HG03575 (cell line): ENCODE results near the gene RNF17.
"Not testable (repeated sequence)": the region's sequence is repeated elsewhere in the genome, so short reads cannot be mapped to it uniquely, and the experiment has no call there.

ENCODE experiments used
- ATAC-seq: cut with Tn5 transposase; IDR thresholded peaks from one replicate; pipeline ENCODE4 v1.9.1; 2021; ENCODE audit not compliant: unreplicated experiment, insufficient number of reproducible peaks, low FRiP score; ENCODE audit errors: extremely low read depth

Gene RNF17

DNA sequence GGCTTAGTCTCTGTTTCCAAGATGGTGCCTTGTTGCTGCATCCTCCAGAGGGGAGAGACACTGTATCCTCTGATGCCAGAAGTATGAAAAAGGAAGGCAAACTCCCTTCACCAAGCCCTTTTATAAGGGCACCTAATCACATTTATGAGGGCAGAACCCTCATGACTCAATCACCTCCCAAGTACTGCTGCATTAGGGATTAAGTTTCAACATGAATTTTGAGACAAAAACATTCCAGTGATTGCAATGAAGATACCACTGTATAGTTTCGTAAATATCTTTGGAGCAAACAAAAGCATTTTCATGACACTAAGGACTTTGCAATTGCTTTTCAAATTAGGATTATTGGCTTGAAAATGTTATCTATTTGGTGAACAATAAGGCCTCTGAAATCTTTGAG lies 63.8 kb downstream of the RNF17 start:
- no peak for ATAC-seq

DNA sequence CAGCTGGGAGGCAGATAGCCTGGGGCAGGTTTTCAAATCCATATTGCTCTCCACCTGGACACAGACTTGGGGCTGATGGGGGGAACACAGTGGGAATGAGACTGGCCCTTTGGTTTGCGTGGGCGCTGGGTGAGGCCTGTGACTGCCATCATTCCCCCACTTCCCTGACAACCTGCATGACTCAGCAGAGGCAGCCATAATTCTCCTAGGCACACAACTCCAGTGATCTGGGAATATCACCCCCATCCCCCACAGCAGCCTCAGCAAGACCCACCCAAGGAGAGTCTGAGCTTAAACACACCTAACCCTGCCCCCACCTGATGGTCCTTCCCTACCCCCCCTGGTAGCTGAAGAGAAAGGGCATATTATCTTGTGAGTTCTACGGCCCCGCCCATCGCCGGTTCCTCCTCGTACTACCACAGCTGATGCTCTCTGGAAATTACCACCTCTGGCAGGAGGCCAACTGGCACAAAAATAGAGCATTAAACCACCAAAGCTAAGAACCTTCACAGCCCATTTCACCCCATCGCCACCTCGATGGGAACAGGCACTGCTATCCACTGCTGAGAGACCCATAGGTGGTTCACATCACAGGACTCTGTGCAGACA lies 71.0 kb downstream of the RNF17 start:
- no peak for ATAC-seq

DNA sequence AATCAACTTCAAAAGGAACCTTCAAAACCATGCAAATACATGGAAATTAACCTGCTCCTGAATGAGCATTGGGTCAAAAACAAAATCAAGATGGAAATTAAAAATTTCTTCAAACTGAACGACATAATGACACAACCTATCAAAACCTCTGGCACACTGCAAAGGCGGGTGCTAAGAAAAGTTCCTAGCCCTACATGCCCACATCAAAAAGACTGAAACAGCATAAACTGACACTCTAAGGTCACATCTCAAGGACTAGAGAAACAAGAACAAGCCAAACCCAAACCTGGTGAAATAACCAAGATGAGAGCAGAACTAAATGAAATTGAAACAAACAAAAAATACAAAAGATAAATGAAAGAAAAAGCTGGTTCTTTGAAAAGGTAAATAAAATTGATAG lies 73.6 kb downstream of the RNF17 start:
- ATAC-seq: not testable (repeated sequence)

DNA sequence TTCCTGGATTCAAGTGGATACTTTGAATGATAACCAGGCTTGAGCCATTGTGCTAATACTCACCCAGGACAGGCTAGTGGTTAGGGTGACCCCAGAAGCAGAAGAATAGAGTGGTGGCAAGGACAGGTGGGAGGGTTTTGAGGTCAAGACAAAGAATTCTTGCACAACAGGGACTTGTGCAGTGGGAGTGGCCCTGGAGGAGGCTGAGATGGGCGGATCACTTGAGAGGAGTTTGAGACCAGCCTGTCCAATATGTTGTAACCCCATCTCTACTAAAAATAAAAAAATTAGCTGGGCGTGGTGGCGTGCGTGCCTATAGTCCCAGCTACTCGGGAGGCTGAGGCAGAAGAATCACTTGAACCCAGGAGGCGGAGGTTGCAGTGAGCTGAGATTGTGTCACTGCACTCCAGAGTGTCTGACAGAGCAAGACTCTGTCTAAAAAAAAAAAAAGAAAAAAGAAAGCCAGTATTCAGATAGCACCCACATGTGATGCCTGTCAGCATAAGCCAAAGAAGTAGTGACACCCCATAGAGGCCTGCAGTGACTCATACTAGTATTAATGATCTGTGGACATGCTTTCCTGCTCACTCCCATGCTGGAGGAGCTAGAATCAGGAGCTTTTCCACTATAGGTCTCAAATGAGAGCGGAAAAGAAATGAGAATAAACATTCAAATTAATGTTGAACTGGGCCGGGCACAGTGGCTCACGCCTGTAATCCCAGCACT lies 78.7 kb downstream of the RNF17 start:
- no peak for ATAC-seq

DNA sequence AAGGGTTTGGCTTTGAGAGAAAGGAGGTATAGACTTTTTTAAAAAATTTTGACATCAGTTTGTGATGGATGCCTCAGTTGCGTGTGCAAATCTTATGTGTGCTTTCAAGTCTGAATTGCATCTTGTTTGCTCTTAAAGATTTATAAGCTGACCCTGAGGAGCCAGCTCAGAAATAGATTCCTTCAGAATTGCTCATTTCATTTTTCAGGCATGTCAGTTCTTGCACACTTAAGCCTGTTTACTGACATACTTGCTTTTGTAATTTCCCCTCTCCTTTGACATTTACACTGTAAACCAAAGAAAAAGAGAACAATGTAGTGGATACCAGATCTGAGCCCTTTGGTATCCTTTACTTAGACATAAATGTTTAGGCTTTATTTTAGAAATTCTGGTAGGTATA lies 87.6 kb downstream of the RNF17 start:
- no peak for ATAC-seq

DNA sequence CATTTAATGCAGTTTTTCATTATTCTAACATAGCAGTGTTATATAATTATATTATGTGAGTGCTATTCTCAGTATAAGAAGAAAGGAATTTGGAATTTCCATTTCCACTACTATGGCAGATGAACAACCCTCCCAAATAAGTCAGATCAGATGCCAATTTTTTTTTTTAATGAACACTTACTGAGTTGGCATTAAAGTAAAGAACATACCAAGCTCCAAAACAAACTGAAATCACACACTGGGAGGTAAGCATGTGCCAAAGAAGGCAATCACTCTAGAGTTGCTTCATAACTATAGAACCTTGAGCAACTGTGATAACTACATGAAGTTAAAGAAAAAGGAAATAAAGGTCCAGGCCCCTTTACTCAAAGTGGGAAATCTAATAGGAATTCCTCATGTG lies 90.3 kb downstream of the RNF17 start:
- no peak for ATAC-seq

DNA sequence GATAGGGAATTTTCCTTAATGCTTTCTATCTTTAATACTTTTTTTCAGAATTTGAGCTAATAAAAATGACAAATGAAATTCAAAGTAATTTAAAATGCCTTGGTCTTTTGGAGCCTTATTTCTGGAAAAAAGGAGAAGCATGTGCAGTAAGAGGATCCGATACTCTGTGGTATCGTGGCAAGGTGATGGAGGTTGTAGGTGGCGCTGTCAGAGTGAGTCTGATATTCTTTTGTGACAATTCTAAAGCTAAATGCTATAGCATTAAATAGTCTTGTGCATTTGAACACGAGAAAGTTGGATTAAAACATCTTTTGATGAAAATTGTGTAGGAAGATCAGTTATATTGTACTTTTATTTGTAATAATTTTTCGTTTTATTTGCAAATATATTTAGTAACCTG lies 95.0 kb downstream of the RNF17 start:
- ATAC-seq: no peak

DNA sequence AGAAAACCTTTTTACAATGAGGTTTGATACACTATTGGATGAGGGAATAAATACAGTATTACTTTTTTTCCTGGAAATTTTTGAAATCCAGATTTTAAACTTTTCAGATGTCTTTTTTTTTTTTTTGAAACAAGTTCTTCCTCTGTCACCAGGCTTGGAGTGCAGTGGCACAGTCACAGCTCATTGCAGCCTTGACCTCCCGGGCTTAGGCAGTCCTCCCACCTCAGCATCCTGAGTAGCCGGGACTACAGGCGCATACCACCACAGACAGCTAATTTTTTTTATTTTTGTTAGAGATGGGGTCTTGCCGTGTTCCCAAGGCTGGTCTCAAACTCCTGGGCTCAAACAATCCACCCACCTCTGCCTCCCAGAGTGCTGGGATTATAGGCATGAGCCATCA lies 96.8 kb downstream of the RNF17 start:
- no peak for ATAC-seq

DNA sequence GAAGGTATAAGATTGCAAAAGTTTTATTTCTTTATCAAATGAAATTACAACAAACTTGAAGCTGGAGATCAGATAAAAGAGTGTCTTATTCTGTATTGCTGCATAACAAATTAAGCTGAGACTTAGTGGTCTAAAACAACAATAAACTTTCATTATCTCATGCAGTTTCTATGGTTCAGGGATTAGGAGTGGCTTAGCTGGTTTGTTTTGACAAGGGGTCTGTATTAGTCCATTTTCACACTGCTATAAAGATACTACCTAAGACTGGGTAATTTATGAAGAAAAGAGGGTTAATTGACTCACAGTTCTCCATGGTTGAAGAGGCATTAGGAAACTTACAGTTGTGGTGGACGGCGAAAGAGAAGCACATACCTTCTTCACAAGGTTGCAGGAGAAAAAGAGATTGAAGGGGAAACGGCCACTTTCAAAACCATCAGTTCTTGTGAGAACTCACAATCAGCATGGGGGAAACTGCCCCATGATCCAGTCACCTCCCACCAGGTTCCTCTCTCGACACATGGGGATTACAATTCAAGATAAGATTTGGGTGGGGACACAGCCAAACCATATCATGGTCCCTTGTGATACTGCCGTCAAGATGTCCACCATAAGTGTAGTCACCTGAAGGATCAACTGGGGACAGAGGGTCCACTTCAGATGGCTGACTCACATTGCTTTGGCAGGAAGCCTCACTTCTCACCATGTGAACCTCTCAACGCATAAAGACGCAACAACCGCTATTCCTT lies 97.8 kb downstream of the RNF17 start:
- no peak for ATAC-seq

DNA sequence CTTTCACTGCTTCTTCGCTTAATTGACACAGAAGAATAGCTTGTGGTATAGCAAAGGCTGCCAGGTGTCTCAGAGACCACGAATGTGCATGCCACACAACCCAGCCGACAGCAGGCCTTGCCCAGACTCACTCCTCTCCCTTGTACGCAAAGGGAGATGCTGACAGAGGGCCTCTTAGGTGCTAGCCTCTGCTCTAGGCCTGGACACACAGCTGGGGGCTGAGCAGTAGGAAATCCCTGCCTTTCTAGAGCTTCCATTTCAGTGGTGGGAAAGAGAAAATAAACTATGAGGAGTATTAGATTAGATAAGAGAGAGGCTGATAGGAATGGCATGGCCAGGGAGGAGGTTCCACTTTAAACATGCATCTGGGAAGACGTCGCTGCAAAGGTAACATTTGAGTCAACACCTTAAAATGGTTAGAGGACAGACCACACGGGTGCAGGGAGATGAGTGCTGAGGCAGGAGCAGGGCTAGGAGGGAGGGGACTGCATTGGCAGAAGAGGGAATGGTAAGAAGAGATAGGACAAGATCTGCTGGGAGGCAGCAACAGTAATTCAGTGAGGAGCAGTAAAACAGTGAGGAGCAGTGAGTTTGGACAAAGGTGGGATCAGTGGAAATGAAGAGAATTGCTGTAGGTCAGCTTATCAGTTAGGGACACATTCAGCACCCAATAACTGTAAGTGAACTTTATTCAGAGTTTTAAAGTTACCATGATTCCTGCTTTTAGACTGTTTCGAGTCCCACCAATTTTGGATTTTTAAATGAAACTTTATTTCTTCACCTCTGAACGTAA lies 100.0 kb downstream of the RNF17 start:
- ATAC-seq: no peak

DNA sequence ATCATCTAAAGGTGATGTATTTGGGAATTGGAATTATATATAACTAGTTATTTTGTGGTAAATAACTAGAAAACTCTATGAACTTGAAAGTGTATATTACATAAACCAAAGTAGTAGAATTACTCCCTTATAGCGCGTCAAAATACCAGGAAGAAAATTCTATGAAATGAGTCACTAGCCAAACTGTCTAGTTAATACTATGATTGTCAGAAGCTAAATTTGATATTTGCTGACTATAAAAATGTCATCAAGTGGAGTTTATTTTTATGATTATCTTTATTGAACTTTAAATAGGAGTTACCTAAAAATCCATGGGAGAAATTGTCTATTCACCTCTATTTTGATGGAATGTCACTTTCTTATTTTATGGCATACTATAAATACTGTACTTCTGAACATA lies 100.6 kb downstream of the RNF17 start:
- ATAC-seq: no peak

DNA sequence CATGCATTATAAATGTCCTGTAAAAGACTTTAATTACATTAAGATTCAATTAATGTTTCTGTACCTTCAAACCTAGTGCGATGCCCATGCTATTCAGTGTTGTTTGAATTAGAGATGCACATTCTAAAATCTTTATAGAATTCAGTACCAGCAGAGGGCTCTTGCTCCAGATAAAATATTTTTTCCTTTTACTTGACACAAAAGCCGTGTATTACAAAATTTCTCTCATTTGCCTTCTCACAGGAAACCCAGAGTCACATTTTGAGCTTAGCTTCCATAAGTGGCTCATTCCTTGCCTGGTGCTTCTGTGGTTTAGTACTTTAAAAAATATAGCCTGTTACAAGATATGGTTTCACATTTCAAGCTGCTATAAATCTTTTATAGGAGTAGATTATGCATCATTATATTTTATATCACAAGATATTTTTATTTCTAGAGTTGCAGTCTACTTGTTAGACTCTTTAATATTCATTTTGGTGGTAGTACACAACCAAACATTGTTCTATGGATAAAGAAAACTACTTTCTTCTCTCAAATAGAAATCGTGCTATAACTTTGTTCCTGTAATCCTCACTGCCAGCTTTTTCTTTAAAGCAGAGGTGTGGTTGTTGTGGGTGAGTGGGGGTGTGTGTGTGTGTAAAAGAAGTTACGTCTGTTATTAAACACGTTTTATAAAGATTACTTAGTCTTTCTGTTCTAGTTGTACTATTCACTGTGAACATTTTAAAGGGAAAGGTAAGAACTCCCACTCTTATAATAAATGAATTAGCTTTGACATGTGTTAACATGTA lies 101.4 kb downstream of the RNF17 start:
- ATAC-seq: no peak

DNA sequence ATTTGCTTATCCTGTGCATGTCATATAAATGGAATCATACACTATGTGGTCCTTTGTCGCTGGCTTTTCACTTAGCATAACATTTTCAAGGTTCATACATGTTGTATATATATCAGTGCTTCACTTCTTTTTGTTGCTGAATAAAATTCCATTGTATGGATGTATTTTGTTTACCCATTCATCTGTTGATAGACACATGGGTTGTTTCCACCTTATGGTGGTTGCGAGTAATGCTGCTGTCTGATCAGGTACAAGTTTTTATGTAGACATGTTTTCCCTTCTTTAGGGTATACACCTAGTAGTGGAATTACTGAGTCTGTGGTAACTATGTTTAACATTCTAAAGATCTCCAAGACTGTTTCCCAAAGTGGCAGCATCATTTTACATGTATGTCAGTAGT lies 102.5 kb downstream of the RNF17 start:
- ATAC-seq: no peak

DNA sequence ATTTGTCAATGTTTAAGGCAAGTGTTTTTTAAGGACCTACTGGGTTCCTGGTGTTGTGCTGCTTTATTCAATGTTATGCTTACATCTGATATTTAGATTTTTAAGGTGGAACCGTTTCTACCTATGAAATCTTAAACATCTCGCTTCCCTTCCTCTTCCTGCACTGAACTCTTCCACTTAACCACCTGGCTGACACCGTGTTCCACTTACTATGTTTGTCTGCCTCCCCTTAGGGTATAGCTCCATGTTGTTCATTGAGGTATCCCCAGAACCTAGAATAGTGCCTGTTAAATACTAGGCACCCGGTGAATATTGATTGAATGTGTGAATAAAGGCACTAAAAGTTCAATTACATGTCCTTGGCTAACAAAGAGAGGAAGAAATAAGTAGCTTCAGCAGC lies 104.9 kb downstream of the RNF17 start:
- ATAC-seq: no peak

DNA sequence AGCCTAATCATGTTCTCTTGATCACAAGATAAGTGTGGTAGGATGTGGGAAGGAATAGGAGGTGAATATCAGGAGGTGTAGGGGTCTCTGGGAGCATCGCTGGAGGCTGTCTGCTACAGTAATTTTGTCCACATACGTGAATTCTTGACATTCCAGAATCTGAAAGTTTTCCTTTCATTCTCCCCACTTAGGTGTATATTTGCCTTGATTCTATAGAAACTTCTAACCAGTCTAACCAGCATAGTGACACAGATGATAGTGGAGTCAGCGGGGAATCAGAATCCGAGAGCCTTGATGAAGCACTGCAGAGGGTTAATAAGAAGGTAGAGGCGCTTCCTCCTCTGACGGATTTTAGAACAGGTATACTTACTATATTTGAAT lies 106.4 kb downstream of the RNF17 start:
- no peak for ATAC-seq

DNA sequence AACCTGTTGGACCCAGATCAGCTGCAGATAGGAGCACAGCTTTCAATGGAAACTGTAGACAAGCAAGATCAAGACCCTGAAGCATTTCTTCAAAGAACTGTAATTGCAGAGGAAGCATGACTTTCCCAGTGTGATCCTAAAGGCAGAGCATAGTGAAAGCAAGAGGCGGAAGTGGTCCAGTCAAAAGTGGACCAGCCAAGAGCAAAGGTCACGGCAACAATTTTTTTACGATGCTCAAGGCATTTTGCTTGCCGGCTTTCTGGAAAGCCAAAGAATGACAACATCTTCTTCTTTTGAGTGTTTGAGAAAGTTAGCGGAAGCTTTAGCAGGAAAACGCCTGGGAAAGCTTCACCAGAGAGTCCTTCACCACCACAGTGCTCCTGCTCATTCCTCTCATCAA lies 111.6 kb downstream of the RNF17 start:
- ATAC-seq: no peak

DNA sequence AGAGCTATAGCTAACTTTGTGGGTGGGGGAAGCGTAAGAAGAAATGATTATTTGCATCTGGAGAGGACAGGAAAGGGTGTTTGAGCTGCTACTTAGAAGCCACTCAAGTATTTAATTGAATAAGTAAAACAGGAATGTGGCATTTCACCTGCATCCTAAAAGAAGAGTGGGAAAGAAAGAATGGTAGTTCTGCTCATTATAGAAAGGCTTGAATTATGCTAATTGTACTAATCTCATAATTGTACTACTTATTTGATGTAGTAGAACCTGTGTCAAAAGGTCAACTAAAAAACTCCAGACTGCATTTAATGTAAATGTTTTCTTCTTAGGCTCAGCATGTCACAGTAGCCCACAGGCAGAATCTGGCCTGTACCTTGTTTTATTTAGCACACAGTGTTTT lies 113.6 kb downstream of the RNF17 start:
- ATAC-seq: no peak

DNA sequence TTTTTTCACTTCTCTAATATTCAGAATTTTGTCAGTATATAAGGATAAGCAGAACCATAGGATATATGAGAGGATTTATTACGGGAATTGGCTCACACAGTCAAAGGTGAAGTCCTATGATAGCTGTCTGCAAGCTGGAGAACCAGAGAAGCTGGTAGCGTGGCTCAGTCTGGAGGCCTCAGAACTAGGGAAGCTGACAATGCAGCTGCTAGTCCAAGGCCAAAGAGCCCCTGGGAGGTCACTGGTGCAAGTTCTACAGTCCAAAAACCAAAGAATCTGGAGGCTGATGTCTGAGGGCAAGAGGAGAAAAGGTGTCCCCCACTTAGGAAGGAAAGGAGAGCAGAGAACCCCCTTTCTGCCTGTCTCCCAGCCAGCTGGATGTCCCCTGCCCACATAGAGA lies 114.4 kb downstream of the RNF17 start:
- no peak for ATAC-seq

DNA sequence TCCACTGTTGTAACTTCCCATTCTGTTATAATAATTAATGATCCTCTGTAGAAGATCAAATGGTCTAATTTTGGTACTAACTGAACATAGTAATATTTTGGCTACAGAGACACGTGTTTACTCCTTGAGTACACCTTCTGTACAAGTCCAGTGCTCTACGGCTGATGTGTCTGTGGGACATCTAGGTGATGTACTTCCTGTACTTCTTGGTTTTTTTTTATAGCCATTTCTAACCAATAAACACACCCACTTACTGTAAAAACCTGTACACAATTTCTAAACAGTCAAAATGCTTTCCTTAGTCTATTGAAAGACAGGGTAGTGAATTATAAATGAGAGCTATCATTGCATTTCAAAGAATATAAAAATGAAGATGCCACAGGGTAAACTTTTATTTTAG lies 118.7 kb downstream of the RNF17 start:
- no peak for ATAC-seq
